HepG2 (cell line): ENCODE measurements around the gene MORC3. TPM values are rescaled to one million over a fixed set of nuclear protein-coding genes. Genes with fewer than 3 reads are reported as not detected.

Experiments used
- ATAC-seq: fragments of 200-7000 bp; cut with Tn5 transposase; 3 replicates; pipeline ENCODE4 v1.9.1; 2020; ENCODE audit warnings: mild to moderate bottlenecking, moderate library complexity
- BruUV-seq: library from RNA; stranded (reverse); fragments of 400-500 nt; replicated peaks from 2 replicates; lab custom pipeline; 2021; lab: Mats Ljungman, UMichigan
- CTCF ChIA-PET: fragments of 300-600 bp; formaldehyde crosslinking; extraction: SDS; loops from one replicate; lab custom pipeline; 2021; ENCODE audit warnings: low total read pairs, inconsistent platforms, low intra/inter-chr PET ratio; lab: Yijun Ruan, JAX
- POLR2A ChIA-PET: fragments of 350-600 bp; sonication (Branson Sonifier 250); formaldehyde crosslinking; loops from one replicate; lab custom pipeline; 2020; ENCODE audit warnings: antibody characterized with exemption, inconsistent platforms; lab: Yijun Ruan, JAX
- DNase-seq: peaks from one replicate; pipeline ENCODE4 v3.0.0-alpha.2; 2015; ENCODE audit warnings: low spot score
- FAIRE-seq: peaks from 3 replicates; lab custom pipeline; 2011; peaks lifted over from hg19 to GRCh38; lab: Jason Lieb, UNC
- H2AFZ ChIP-seq: one replicate; pipeline ENCODE4 v1.6.1; 2011; ENCODE audit warnings: low read length, inconsistent platforms
- H3K27ac ChIP-seq: fragments of 300-600 bp; 3 replicates; pipeline ENCODE4 v1.8.0; 2011; ENCODE audit warnings: mixed run types, mild to moderate bottlenecking, mixed read lengths, low read length, inconsistent platforms; ENCODE audit not compliant: insufficient read depth; ENCODE audit errors: extremely low read length
- H3K27me3 ChIP-seq, 2 experiments: fragments of 200-600 bp in 1 of 2; 2 replicates in 1 of 2; 3 replicates in 1 of 2; pipeline versions ENCODE4 v1.6.0 to v1.8.0; 2011; ENCODE audit warnings: low read length in 2 of 2, mild to moderate bottlenecking in 2 of 2, moderate library complexity in 2 of 2, inconsistent platforms in 1 of 2; ENCODE audit not compliant: insufficient read depth in 2 of 2, control insufficient read depth in 1 of 2
- H3K36me3 ChIP-seq, 2 experiments: fragments of 200-600 bp in 1 of 2; replicated peaks in 1 of 2; 2 replicates in 1 of 2; 3 replicates in 1 of 2; pipeline versions ENCODE4 v1.5.1 to v1.8.0; 2011; ENCODE audit warnings: low read length in 2 of 2, inconsistent platforms in 1 of 2; ENCODE audit not compliant: insufficient read depth in 2 of 2, control insufficient read depth in 1 of 2
- H3K4me1 ChIP-seq: 2 replicates; pipeline ENCODE4 v1.5.1; 2012; ENCODE audit warnings: low read length, inconsistent platforms; ENCODE audit not compliant: insufficient read depth
- H3K4me2 ChIP-seq: 2 replicates; pipeline ENCODE4 v1.6.0; 2011; ENCODE audit warnings: low read depth, low read length, inconsistent platforms
- H3K4me3 ChIP-seq, 3 experiments: fragments of 200-600 bp in 1 of 3; sonication (generic), shearing (Covaris generic) in 1 of 3; replicated peaks in 1 of 3; 2 replicates each; pipeline ENCODE4 v1.5.1; 2011 to 2016; ENCODE audit warnings: low read length in 3 of 3, inconsistent platforms in 2 of 3, low read depth in 2 of 3, mild to moderate bottlenecking in 2 of 3, control low read depth in 1 of 3, mixed read lengths in 1 of 3; ENCODE audit not compliant: insufficient read depth in 1 of 3
- H3K79me2 ChIP-seq: one replicate; pipeline ENCODE4 v1.6.1; 2011; ENCODE audit warnings: low read length, inconsistent platforms; ENCODE audit not compliant: insufficient read depth
- H3K9ac ChIP-seq: 2 replicates; pipeline ENCODE4 v1.6.0; 2011; ENCODE audit warnings: mild to moderate bottlenecking, low read depth, low read length, inconsistent platforms; ENCODE audit not compliant: insufficient read depth
- H3K9me3 ChIP-seq: 2 replicates; pipeline ENCODE4 v1.5.1; 2012; ENCODE audit warnings: mild to moderate bottlenecking, low read length
- H4K20me1 ChIP-seq: 2 replicates; pipeline ENCODE4 v1.6.0; 2011; ENCODE audit warnings: inconsistent platforms, mild to moderate bottlenecking, low read length, moderate library complexity; ENCODE audit not compliant: insufficient read depth
- GABPA ChIP-seq, 2 experiments: IDR thresholded peaks; 2 replicates each; pipeline ENCODE4 v1.6.1; 2011 to 2016; ENCODE audit warnings: low read depth in 2 of 2, low read length in 1 of 2, missing biosample characterization in 1 of 2, missing genetic modification characterization in 1 of 2
- KLF16 ChIP-seq, 2 experiments: sonication (generic) in 1 of 2; formaldehyde crosslinking in 1 of 2; IDR thresholded peaks; 2 replicates each; pipeline versions ENCODE4 v1.6.1 to v1.8.0; 2016 to 2023; ENCODE audit warnings: missing genetic modification reagents in 2 of 2, missing compliant biosample characterization in 1 of 2
- ZBTB38 ChIP-seq: sonication (generic); formaldehyde crosslinking; IDR thresholded peaks from 2 replicates; pipeline ENCODE4 v1.5.1; 2020; ENCODE audit warnings: mild to moderate bottlenecking, missing genetic modification reagents
- WGBS: methylation state at CpG from one replicate; pipeline ENCODE4 v1.1.6; 2017; ENCODE audit warnings: low lambda C conversion rate; 5-methylcytosine and 5-hydroxymethylcytosine counted together
- in situ Hi-C: cut with HindIII; loops from 2 replicates; pipeline ENCODE4 v1.10.0; 2017; ENCODE audit warnings: low pct_unique_long_range_greater_than_20kb; ENCODE audit not compliant: extremely low pct_ligation_motif_present
- intact Hi-C: fragments of 100-400 bp; cut with micrococcal nuclease; formaldehyde crosslinking; loops from one replicate; pipeline ENCODE4 v1.10.0; 2022; ENCODE audit not compliant: unreplicated experiment
- polyA plus RNA-seq, 8 experiments: library from polyadenylated mRNA; depleted of rRNA in 3 of 8; stranded (reverse) in 7 of 8; unstranded in 1 of 8; fragments of >200 nt; fragmentation: Illumina TruSeq in 4 of 8; extraction: Trizol in 4 of 8; gene quantifications; 2 replicates each; pipeline versions ENCODE4 v1.2.1 to v1.2.3, GENCODE V29; 2011 to 2016; ENCODE audit warnings: low read depth in 4 of 8, missing spikeins in 1 of 8, mixed read lengths in 1 of 8; ENCODE audit not compliant: insufficient read depth in 1 of 8
- total RNA-seq, 5 experiments: library from RNA; depleted of rRNA; stranded (reverse); fragments of >200 nt; fragmentation: Illumina TruSeq; extraction: Trizol; gene quantifications; 2 replicates each; pipeline ENCODE4 v1.2.3, GENCODE V29; 2016; ENCODE audit warnings: low read depth in 1 of 5
- TF ChIP-seq, protein P1 (sequence below): sonication (generic); formaldehyde crosslinking; IDR thresholded peaks from 2 replicates; pipeline ENCODE4 v1.8.1; 2023; ENCODE audit warnings: mild to moderate bottlenecking, missing genetic modification reagents

Gene MORC3
- total and polyA plus RNA-seq, 2 of the 13 experiments (the other 11 are each of a cell fraction or from before 2014, with no cell fraction given): 12.9 to 19.5 TPM

GRCh38 chr21:36386031-36386642 lies 66.1 kb downstream of the MORC3 start:
- FAIRE-seq: no peak
- peak overlapping the region; percentile 42 for H3K27ac ChIP-seq
- peaks cover 47% of the 10 kb centered on the region for H3K4me1 ChIP-seq
- CTCF ChIA-PET: no interaction called here
- H4K20me1 ChIP-seq: no peaks in the 10 kb centered on the region
- TF ChIP-seq, protein P1, sequence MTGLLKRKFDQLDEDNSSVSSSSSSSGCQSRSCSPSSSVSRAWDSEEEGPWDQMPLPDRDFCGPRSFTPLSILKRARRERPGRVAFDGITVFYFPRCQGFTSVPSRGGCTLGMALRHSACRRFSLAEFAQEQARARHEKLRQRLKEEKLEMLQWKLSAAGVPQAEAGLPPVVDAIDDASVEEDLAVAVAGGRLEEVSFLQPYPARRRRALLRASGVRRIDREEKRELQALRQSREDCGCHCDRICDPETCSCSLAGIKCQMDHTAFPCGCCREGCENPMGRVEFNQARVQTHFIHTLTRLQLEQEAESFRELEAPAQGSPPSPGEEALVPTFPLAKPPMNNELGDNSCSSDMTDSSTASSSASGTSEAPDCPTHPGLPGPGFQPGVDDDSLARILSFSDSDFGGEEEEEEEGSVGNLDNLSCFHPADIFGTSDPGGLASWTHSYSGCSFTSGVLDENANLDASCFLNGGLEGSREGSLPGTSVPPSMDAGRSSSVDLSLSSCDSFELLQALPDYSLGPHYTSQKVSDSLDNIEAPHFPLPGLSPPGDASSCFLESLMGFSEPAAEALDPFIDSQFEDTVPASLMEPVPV: no peak
- TF ChIP-seq ZBTB38 (CRISPR knock-in tag) (peak; percentile 52; the same call in 1 of the 2 replicates), GABPA (IDR thresholded peaks at IDR 0.05; ENCODE audit: low read depth, low read length) (no peak), GABPA (CRISPR knock-in tag; IDR thresholded peaks at IDR 0.05; ENCODE audit: low read depth) (no peak)
- POLR2A ChIA-PET: no interaction called here
- WGBS: 74% methylated on average over 21 of the region's 21 CpGs
- peak overlapping the region; percentile 69 for H3K9ac ChIP-seq
- in situ Hi-C loops: no loop called here
- no peaks in the 10 kb centered on the region for H3K9me3 ChIP-seq
- 0 out of 3 replicates have a peak, but pooled peaks have one; percentile 2 for ATAC-seq
- H3K4me2 ChIP-seq: peak overlapping the region; percentile 88
- DNase-seq: no peak
- no peaks in the 10 kb centered on the region for H3K79me2 ChIP-seq
- TSS peak; percentile 51 for BruUV-seq
- H3K36me3 ChIP-seq: peaks cover 0 to 4% of the 10 kb centered on the region in 2 experiments; a peak in 1 of 5 replicates
- H3K27me3 ChIP-seq: no peaks in the 10 kb centered on the region
- H2AFZ ChIP-seq: no peak overlapping the region
- H3K4me3 ChIP-seq: peak overlapping the region; percentile 67 to 82 (median 75)
- intact Hi-C loops: loop anchor here (5.0 kb wide), 1 partner anchor 229 kb away; the partner anchor contains the start of gene DOP1B

DNA sequence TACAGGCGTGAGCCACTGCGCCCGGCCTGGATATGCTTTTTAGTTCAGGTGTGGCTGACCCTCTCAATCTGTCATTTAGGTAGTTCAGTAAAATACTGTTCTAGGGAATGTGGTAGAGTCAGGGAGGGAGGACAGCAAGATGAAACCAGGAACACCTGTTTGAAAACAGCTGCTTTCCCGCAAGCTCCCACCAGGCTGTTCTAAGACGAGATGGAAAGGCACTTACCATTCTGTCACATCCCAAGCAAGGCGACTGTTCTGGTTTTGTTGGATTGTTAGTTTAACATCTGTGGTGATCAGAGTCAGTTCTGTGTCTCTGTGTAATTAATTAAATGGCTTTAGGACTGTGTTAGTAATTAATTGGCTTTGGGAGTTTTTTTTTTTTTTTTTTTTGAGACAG lies 68.1 kb downstream of the MORC3 start:
- Histone ChIP-seq H3K27me3 (no peaks in the 10 kb centered on the region), H3K79me2 (no peaks in the 10 kb centered on the region), H3K36me3 (peaks cover 0 to 4% of the 10 kb centered on the region in 2 experiments; a peak in 1 of 5 replicates), H4K20me1 (no peaks in the 10 kb centered on the region), H3K27ac (no peak overlapping the region), H2AFZ (no peak overlapping the region), H3K9ac (no peak overlapping the region), H3K4me3 (no peak overlapping the region), H3K9me3 (no peaks in the 10 kb centered on the region), H3K4me1 (peaks cover 36% of the 10 kb centered on the region), H3K4me2 (no peak overlapping the region)
- FAIRE-seq: no peak
- intact Hi-C loops: loop anchor here (5.0 kb wide), 1 partner anchor 231 kb away; the partner anchor contains the start of gene DOP1B
- BruUV-seq: no TSS peak
- ATAC-seq: no peak
- 99% methylated on average over 6 of the region's 6 CpGs for WGBS
- DNase-seq: no peak
- TF ChIP-seq KLF16 (CRISPR knock-in tag; IDR thresholded peaks at IDR 0.05): no peak
- POLR2A ChIA-PET: interaction anchor here (0.7 kb wide), 1 partner anchor 249 kb away, joined by 3 read pairs; no protein-coding TSS in a partner anchor
- CTCF ChIA-PET: no interaction called here
- in situ Hi-C loops: no loop called here
